Measurements from ENCODE around the gene AKT3. TPM values are rescaled to one million over a fixed set of nuclear protein-coding genes. Genes with fewer than 3 reads are reported as not detected.

The AKT3 gene
- total and polyA plus RNA-seq, 2 experiments from 2014 or later = 3.5 to 13.0 TPM

GRCh38 chr1:243487649-243488227 is 362.3 kb downstream of the AKT3 start:
- no peak for DNase-seq (ENCODE audit: low spot score)
- Histone ChIP-seq H3K79me2 (no peaks in the 10 kb centered on the region), H4K20me1 (ENCODE audit: insufficient read depth, poor library complexity, severe bottlenecking) (no peaks in the 10 kb centered on the region), H3K4me3 (no peak overlapping the region), H2AFZ (no peak overlapping the region), H3K9me3 (ENCODE audit: low read depth) (no peaks in the 10 kb centered on the region), H3K36me3 (replicated peaks; ENCODE audit: insufficient read depth, low read depth) (no peaks in the 10 kb centered on the region), H3K4me2 (no peak overlapping the region), H3K4me1 (ENCODE audit: insufficient read depth) (peaks cover 1% of the 10 kb centered on the region), H3K27me3 (no peaks in the 10 kb centered on the region), H3K27ac (no peak overlapping the region), H3K9me2 (replicated peaks; ENCODE audit: insufficient read depth) (no peaks in the 10 kb centered on the region)
- TF ChIP-seq CTCF (IDR thresholded peaks at IDR 0.05; ENCODE audit: poor library complexity) (no peak), EZH2 (IDR thresholded peaks at IDR 0.05; ENCODE audit: borderline replicate concordance) (no peak), EZH2phosphoT487 (IDR thresholded peaks at IDR 0.05; ENCODE audit: low read depth, severe bottlenecking, unreplicated experiment) (no peak)
- WGBS (ENCODE audit: low lambda C conversion rate, missing lambda C conversion rate) = 95% methylated on average over 29 of the region's 40 CpGs

- Histone ChIP-seq H4K20me1 (ENCODE audit: insufficient read depth, poor library complexity, severe bottlenecking) (no peaks in the 10 kb centered on the region), H3K9me2 (replicated peaks; ENCODE audit: insufficient read depth) (no peaks in the 10 kb centered on the region), H3K27me3 (no peaks in the 10 kb centered on the region), H3K27ac (no peak overlapping the region), H3K9me3 (ENCODE audit: low read depth) (no peaks in the 10 kb centered on the region), H3K4me1 (ENCODE audit: insufficient read depth) (peaks cover 6% of the 10 kb centered on the region), H3K4me2 (no peak overlapping the region), H3K79me2 (no peaks in the 10 kb centered on the region), H2AFZ (no peak overlapping the region), H3K4me3 (no peak overlapping the region), H3K36me3 (replicated peaks; ENCODE audit: insufficient read depth, low read depth) (no peaks in the 10 kb centered on the region)
- over 99% methylated on average over 15 of the region's 15 CpGs for WGBS (ENCODE audit: low lambda C conversion rate, missing lambda C conversion rate)
- DNase-seq (ENCODE audit: low spot score) = no peak
- TF ChIP-seq CTCF (IDR thresholded peaks at IDR 0.05; ENCODE audit: poor library complexity) = no peak
- no peak for TF ChIP-seq EZH2 (IDR thresholded peaks at IDR 0.05; ENCODE audit: borderline replicate concordance)
- no peak for TF ChIP-seq EZH2phosphoT487 (IDR thresholded peaks at IDR 0.05; ENCODE audit: low read depth, severe bottlenecking, unreplicated experiment)
Measured at GRCh38 chr1:243487036-243487648, 362.9 kb downstream of the AKT3 start.

GRCh38 chr1:243483952-243484351 is 366.1 kb downstream of the AKT3 start:
- H3K9me3 ChIP-seq (ENCODE audit: low read depth) = no peaks in the 10 kb centered on the region
- DNase-seq (ENCODE audit: low spot score) = no peak
- WGBS (ENCODE audit: low lambda C conversion rate, missing lambda C conversion rate) = 95% methylated on average over 16 of the region's 16 CpGs
- TF ChIP-seq EZH2 (IDR thresholded peaks at IDR 0.05; ENCODE audit: borderline replicate concordance) (no peak), CTCF (IDR thresholded peaks at IDR 0.05; ENCODE audit: poor library complexity) (no peak), EZH2phosphoT487 (IDR thresholded peaks at IDR 0.05; ENCODE audit: low read depth, severe bottlenecking, unreplicated experiment) (no peak)
- H2AFZ ChIP-seq = no peak overlapping the region
- no peaks in the 10 kb centered on the region for H3K79me2 ChIP-seq
- no peaks in the 10 kb centered on the region for H4K20me1 ChIP-seq (ENCODE audit: insufficient read depth, poor library complexity, severe bottlenecking)
- H3K36me3 ChIP-seq (replicated peaks; ENCODE audit: insufficient read depth, low read depth) = no peaks in the 10 kb centered on the region
- H3K27ac ChIP-seq = no peak overlapping the region
- H3K27me3 ChIP-seq = no peaks in the 10 kb centered on the region
- H3K4me3 ChIP-seq = no peak overlapping the region
- no peaks in the 10 kb centered on the region for H3K9me2 ChIP-seq (replicated peaks; ENCODE audit: insufficient read depth)
- H3K4me1 ChIP-seq (ENCODE audit: insufficient read depth) = peaks cover 13% of the 10 kb centered on the region
- peak overlapping the region; percentile 93 for H3K4me2 ChIP-seq
